ENCODE measurements around the gene PRSS1.

Gene PRSS1

DNA sequence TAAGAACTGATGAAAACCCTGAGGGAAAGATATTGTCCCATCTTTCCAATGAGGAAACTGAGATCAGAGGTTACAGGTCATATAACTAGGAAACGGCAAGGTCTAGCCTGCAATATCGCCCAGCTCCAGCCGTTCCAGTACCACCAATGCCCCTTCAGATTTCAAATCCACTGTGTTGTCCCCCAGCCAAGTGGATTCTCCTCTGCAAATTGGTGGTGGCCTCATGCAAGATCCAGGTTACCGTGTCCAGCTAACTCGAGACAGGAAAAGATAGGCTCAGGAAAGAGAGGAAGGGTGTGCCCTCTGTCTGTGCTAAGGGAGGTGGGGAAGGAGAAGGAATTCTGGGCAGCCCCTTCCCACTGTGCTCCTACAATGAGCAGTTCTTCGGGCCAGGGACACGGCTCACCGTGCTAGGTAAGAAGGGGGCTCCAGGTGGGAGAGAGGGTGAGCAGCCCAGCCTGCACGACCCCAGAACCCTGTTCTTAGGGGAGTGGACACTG lies 46.8 kb downstream of the PRSS1 start:
- DNase-seq = no peak

- DNase-seq = no peak
Measured at GRCh38 chr7:142796501-142797390, 47.5 kb downstream of the PRSS1 start.

- DNase-seq = no peak
Measured at GRCh38 chr7:142797391-142798377, 48.4 kb downstream of the PRSS1 start.

DNA sequence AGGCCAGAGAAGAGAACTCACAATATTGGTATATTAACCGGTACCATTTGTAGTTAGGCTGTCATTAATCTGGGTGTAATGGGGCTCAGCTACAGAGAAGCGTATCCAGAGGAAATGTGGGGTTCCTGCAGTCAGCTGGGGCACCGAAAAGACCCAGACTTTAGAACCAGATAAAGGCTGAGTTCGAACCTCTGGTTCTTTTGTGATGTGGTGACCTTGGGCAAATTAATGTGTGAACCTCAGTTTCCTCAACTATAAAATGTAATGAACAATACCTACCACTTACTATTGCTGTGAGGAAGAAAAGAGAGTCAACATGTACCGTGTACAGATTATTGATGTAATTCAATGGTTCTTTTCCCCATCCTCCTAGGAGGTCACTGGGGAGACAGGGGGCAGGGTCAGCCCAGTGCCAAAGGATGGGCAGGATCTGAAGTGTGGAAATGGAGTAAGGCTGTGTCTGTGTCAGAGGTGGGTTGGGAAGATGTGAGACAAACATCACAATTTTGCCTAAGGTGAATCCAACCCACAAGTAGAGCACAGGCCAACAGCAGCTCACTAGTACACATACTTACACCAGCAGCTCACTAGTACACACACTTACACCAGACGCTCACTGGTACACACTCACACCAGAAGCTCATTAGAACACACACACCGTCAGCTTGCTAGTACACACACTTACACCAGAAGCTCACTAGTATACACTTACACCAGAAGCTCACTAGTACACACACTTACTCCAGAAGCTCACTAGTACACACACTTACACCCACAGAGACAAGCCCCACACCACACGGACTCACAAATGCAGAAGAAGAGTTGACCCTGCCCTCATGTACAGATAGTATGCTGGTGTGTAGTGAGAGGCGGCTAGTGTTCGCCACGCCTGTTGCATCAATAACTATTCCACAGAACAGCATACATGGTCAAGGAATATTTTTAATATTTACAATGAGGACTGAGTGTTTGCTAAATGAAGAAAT lies 49.5 kb downstream of the PRSS1 start:
- DNase-seq = no peak

DNA sequence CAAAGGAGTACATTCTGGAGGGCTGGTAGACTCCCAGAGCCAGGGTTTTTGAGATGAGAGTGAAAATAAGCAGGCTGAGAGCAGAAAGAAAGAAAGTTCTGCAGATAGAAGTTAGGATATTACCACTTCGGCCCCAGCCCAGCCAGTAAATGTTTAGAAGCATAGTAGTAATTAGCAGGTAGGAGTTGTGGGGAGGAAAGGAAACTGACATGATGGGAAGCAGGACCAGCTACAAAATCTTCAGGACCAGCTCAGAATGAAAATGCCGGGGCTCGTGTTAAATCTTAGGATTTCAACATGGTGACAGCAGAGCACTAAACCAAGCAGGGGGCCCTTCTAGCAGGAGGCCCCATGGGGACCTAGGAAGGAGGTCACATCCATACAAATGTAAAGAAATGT lies 50.2 kb downstream of the PRSS1 start:
- no peak for DNase-seq

GRCh38 chr7:142800088-142800487 lies 50.8 kb downstream of the PRSS1 start:
- DNase-seq = no peak

GRCh38 chr7:142800699-142801260 lies 51.5 kb downstream of the PRSS1 start:
- no peak for DNase-seq

GRCh38 chr7:142801601-142802295 lies 52.5 kb downstream of the PRSS1 start:
- DNase-seq = no peak

GRCh38 chr7:142802301-142802700 lies 53.0 kb downstream of the PRSS1 start:
- DNase-seq = no peak
